ENCODE data around the gene CFAP221.
A peak's percentile ranks its signal among the peaks of the same experiment; 100 is the strongest.

The CFAP221 gene

DNA sequence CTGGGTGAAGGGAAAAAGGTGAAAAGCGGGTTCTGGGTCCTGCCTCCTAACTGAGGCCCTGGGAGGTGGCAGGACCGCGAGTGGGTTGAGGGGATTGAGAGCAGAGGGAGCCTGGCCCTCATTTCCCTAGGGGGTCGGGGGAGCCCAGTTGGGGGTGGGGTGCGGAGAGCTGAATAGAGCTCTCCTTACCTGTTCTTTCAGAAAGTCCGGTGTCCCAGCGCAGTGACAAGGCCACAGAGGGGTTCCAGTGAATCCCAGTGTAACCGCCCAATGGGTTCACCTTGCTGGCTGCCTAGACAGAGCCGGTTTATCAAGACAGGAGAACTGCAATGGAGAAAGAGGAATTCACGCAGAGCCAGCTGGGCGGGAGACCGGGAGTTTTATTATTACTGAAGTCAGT, 157.1 kb downstream of the CFAP221 start:
- H3K4me3 ChIP-seq (ENCODE audit: low read depth, low read length): no peak overlapping the region
- no peak for DNase-seq (ENCODE audit: low read depth)
- TF ChIP-seq, protein P1, sequence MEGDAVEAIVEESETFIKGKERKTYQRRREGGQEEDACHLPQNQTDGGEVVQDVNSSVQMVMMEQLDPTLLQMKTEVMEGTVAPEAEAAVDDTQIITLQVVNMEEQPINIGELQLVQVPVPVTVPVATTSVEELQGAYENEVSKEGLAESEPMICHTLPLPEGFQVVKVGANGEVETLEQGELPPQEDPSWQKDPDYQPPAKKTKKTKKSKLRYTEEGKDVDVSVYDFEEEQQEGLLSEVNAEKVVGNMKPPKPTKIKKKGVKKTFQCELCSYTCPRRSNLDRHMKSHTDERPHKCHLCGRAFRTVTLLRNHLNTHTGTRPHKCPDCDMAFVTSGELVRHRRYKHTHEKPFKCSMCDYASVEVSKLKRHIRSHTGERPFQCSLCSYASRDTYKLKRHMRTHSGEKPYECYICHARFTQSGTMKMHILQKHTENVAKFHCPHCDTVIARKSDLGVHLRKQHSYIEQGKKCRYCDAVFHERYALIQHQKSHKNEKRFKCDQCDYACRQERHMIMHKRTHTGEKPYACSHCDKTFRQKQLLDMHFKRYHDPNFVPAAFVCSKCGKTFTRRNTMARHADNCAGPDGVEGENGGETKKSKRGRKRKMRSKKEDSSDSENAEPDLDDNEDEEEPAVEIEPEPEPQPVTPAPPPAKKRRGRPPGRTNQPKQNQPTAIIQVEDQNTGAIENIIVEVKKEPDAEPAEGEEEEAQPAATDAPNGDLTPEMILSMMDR (IDR thresholded peaks at IDR 0.05; ENCODE audit: insufficient read depth, low read depth, low read length, missing control alignments): no peak

DNA sequence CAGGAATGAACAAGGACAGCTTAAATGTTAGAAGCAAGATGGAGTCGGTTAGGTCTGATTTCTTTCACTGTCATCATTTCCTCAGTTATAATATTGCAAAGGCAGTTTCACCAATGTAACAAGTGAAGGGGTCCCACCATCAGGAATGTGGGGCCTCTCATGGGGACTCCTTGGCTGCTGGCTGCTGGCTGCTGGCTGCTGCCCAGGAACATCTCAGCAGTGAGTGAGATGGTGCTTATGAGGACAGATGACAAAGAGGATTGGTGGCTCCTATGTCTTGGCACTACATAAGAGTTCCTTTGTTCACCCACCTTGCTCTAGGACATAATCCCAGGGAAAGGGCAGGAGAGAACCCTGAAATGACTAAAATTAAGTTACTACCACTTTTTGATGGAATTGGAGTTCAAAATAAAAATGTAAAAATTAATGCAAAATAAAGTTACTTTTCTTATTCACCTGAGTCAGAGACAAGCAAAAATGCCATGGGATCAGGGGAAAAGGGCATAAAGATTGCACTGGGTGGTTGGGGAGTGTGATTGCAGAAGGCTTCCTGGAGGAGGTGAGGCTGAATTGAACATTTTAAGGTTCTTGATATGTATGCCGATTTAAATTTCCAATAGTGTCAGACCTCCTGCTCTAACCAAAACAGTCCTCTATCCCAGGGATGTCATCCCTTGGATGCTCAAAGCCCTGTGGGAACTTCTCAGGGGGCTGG, 158.1 kb downstream of the CFAP221 start:
- H3K4me3 ChIP-seq (ENCODE audit: low read depth, low read length): no peak overlapping the region
- TF ChIP-seq, protein P1 (IDR thresholded peaks at IDR 0.05; ENCODE audit: insufficient read depth, low read depth, low read length, missing control alignments): no peak
- DNase-seq (ENCODE audit: low read depth): no peak

DNA sequence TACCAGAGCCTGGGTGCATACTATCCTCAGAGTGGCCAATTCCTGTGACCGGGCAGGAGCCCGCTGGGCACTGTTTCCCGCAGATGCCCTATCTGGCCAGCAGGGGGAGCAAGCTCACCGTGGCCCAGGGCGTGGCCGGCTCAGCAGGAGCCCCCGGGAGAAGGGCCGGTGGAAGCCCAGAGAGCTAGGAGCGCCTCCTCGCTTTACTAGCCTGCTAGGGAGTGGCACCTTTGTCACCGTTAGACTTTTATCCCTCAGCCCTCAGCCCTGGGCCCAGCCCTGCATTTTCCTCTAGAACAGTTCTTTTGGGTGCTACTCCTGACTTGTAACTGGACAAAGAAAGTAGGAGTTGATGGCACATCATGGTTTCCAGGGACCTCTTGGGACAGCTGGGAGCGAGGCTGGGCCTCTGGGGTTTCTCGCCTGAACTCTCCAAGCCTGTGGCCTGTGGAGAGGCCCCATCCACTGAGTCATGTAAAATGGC, 158.7 kb downstream of the CFAP221 start:
- peak; percentile 73 for DNase-seq (ENCODE audit: low read depth)
- H3K4me3 ChIP-seq (ENCODE audit: low read depth, low read length): no peak overlapping the region

DNA sequence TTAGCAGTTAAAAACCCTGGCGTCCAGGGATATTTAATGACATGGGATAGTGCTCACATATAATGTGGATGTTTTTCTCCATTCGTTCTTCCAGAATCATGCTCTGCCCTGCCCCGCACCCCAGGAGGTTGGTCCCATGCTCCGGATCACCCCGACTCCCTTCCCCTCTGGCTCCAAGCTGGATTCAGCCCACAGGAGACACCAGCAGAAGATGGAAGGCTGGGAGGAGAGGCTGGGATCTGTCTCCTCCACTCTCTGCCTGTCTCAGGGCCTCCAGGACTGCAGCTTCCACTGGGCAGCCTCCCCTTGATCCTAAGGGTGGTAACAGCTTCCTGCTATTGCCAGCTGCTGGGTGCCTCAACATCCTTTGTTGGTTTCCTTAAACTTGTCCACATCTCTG, 159.3 kb downstream of the CFAP221 start:
- TF ChIP-seq, protein P1 (IDR thresholded peaks at IDR 0.05; ENCODE audit: insufficient read depth, low read depth, low read length, missing control alignments): no peak
- no peak overlapping the region for H3K4me3 ChIP-seq (ENCODE audit: low read depth, low read length)
- no peak for DNase-seq (ENCODE audit: low read depth)

More for the DNA sequence above, 158.7 kb downstream of the CFAP221 start:
- TF ChIP-seq, protein P1 (IDR thresholded peaks at IDR 0.05; ENCODE audit: insufficient read depth, low read depth, low read length, missing control alignments): peak; percentile 98

DNA sequence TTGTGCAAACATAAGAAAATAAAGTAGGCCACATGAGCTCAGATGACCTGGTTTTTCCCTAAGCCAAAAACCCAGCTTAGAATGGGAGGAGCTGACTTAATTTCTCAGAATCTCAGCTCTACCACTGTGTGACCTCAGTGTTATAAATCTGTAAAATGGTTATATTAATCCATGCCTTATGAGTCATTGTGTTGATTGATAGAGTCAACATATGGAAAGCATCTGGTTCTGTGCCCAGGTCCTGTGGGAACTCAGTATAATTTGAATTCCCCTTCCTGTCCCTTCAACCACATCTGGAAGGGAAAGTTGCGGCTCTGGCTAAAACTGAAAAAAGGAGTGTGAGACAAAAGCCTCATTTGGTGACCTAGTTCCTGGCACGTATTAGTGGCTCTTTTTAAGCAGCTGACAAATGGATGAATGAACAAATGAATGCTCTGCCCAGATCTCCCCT, 160.4 kb downstream of the CFAP221 start:
- no peak overlapping the region for H3K4me3 ChIP-seq (ENCODE audit: low read depth, low read length)
- peak; percentile 73 for DNase-seq (ENCODE audit: low read depth)
- TF ChIP-seq, protein P1 (IDR thresholded peaks at IDR 0.05; ENCODE audit: insufficient read depth, low read depth, low read length, missing control alignments): no peak

DNA sequence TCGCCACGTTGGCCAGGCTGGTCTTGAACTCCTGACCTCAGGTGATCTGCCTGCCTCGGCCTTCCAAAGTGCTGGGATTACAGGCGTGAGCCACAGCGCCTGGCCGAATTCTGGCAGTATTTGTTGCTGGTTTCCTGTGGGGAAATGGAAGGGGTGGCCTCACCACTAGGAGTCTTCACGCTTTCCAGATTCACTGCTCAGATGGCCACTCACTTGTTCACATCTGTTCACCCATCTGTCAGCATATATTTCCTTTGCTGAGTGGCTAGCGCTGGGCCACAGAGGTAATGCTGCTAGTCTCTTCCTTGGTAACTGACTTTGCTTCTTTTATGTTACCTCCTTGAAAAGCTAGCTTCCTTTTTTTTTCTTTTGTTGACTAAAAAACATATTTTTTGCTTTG, 162.0 kb downstream of the CFAP221 start:
- no peak overlapping the region for H3K4me3 ChIP-seq (ENCODE audit: low read depth, low read length)
- TF ChIP-seq, protein P1 (IDR thresholded peaks at IDR 0.05; ENCODE audit: insufficient read depth, low read depth, low read length, missing control alignments): no peak
- DNase-seq (ENCODE audit: low read depth): no peak

All from GM12865 (cell line).